ENCODE data around the gene ENG. TPM values are rescaled to one million over a fixed set of nuclear protein-coding genes. Genes with fewer than 3 reads are reported as not detected.
A peak's percentile ranks its signal among the peaks of the same experiment; 100 is the strongest.
"Not testable (repeated sequence)": the region's sequence is repeated elsewhere in the genome, so short reads cannot be mapped to it uniquely, and the experiment has no call there.

The ENG gene
- total RNA-seq, 2 experiments from 2014 or later = 17.2 to 17.3 TPM

GRCh38 chr9:127876764-127877562 is 22.5 kb upstream of the ENG start:
- H3K9me3 Mint-ChIP-seq = no peaks in the 10 kb centered on the region
- DNase-seq = no peak
- POLR2A ChIA-PET = no interaction called here
- CTCF ChIA-PET = interaction anchor here (1.0 kb wide), 1 partner anchor 9 kb away, joined by 3 read pairs; no protein-coding TSS in a partner anchor
- H3K4me1 Mint-ChIP-seq = peaks cover 3% of the 10 kb centered on the region
- H3K27ac Mint-ChIP-seq = no peak overlapping the region
- peaks cover 3% of the 10 kb centered on the region for H3K36me3 Mint-ChIP-seq (ENCODE audit: low read depth)
- peaks cover 4% of the 10 kb centered on the region for H3K27me3 Mint-ChIP-seq
- H3K4me3 Mint-ChIP-seq = no peak overlapping the region

GRCh38 chr9:127876026-127876763 is 21.7 kb upstream of the ENG start:
- no peak overlapping the region for H3K27ac Mint-ChIP-seq
- peaks cover 2% of the 10 kb centered on the region for H3K36me3 Mint-ChIP-seq (ENCODE audit: low read depth)
- no peak overlapping the region for H3K4me3 Mint-ChIP-seq
- no peak for DNase-seq
- ChIA-PET CTCF (interaction anchor here (1.0 kb wide), 1 partner anchor 10 kb away, joined by 3 read pairs; no protein-coding TSS in a partner anchor), POLR2A (no interaction called here)
- H3K4me1 Mint-ChIP-seq = peaks cover 3% of the 10 kb centered on the region
- H3K27me3 Mint-ChIP-seq = peaks cover 4% of the 10 kb centered on the region
- H3K9me3 Mint-ChIP-seq = no peaks in the 10 kb centered on the region

- H3K27ac Mint-ChIP-seq = no peak overlapping the region
- H3K4me1 Mint-ChIP-seq = peaks cover 3% of the 10 kb centered on the region
- H3K9me3 Mint-ChIP-seq = no peaks in the 10 kb centered on the region
- H3K36me3 Mint-ChIP-seq (ENCODE audit: low read depth) = peaks cover 1% of the 10 kb centered on the region
- ChIA-PET POLR2A (no interaction called here), CTCF (no interaction called here)
- no peak for DNase-seq
- H3K4me3 Mint-ChIP-seq = no peak overlapping the region
- H3K27me3 Mint-ChIP-seq = peaks cover 4% of the 10 kb centered on the region
Measured at GRCh38 chr9:127875306-127875966, 21.0 kb upstream of the ENG start.

GRCh38 chr9:127874301-127875221 is 20.1 kb upstream of the ENG start:
- no peak overlapping the region for H3K27ac Mint-ChIP-seq
- POLR2A ChIA-PET = no interaction called here
- H3K9me3 Mint-ChIP-seq = no peaks in the 10 kb centered on the region
- CTCF ChIA-PET = interaction anchor here (1.1 to 2.4 kb wide), 2 partner anchors 11 to 139 kb away, joined by 3 to 11 read pairs; partner anchors contain the start of gene TOR2A
- DNase-seq = no peak
- no peak overlapping the region for H3K4me3 Mint-ChIP-seq
- peaks cover 4% of the 10 kb centered on the region for H3K27me3 Mint-ChIP-seq
- peaks cover 3% of the 10 kb centered on the region for H3K4me1 Mint-ChIP-seq
- no peaks in the 10 kb centered on the region for H3K36me3 Mint-ChIP-seq (ENCODE audit: low read depth)

DNA sequence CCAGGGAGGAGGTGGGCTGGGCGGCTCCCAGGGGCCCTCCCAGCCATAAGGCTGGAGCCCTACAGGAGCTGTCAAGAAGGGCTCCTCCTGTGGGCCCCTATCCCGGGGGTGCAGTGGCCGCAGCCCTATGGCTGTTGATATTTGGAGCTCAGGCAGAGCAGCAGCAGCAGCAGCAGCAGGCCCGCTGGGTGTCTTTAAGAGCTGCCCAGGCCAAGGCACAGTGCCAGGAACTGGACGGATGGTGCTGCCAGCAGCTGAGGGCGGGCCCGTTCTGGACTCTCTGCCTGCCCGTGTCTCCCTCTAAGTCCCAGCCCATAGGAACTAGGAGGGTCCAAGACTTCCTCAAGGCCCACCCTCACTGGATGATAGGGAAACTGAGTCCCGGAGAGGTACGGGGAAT is 19.4 kb upstream of the ENG start:
- H3K4me1 Mint-ChIP-seq = peaks cover 3% of the 10 kb centered on the region
- DNase-seq = no peak
- H3K4me3 Mint-ChIP-seq = no peak overlapping the region
- H3K9me3 Mint-ChIP-seq = no peaks in the 10 kb centered on the region
- ChIA-PET POLR2A (no interaction called here), CTCF (interaction anchor here (1.1 to 2.4 kb wide), 2 partner anchors 11 to 139 kb away, joined by 3 to 11 read pairs; partner anchors contain the start of gene TOR2A)
- no peak overlapping the region for H3K27ac Mint-ChIP-seq
- peaks cover 4% of the 10 kb centered on the region for H3K27me3 Mint-ChIP-seq
- no peaks in the 10 kb centered on the region for H3K36me3 Mint-ChIP-seq (ENCODE audit: low read depth)

DNA sequence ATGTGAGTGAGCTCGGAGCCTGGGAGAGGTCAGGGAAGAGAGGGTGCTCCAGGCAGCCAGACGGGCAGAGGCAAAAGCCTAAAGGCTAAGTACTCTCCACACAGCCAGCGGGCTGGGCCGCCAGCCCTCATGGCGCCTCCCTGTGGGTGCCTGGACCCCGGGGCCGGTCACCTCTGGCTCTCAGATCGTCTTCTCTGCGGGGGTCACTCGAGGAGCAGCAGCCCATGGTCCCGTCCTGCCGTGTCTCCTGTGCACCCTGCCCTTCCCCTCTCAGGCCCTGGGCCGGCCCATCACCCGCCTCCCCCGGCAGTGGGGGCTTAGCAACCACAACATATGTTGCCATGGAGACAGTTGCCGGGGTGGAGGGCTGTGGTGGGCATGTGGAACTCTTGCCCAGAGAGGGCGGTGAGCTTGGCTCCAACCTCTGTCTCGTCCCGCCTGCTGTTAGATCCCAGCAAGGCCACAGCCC is 18.8 kb upstream of the ENG start:
- no peak for DNase-seq
- ChIA-PET CTCF (interaction anchor here (1.1 to 2.4 kb wide), 3 partner anchors 10 to 138 kb away, joined by 3 to 11 read pairs (median 6); partner anchors contain the start of gene TOR2A), POLR2A (no interaction called here)
- Mint-ChIP-seq H3K4me3 (no peak overlapping the region), H3K27ac (no peak overlapping the region), H3K9me3 (no peaks in the 10 kb centered on the region), H3K4me1 (peaks cover 3% of the 10 kb centered on the region), H3K36me3 (ENCODE audit: low read depth) (no peaks in the 10 kb centered on the region), H3K27me3 (peaks cover 4% of the 10 kb centered on the region)

GRCh38 chr9:127872369-127873222 is 18.1 kb upstream of the ENG start:
- Mint-ChIP-seq H3K4me3 (no peak overlapping the region), H3K4me1 (peaks cover 3% of the 10 kb centered on the region), H3K27me3 (peaks cover 2% of the 10 kb centered on the region), H3K9me3 (no peaks in the 10 kb centered on the region), H3K27ac (no peak overlapping the region), H3K36me3 (ENCODE audit: low read depth) (peaks cover 3% of the 10 kb centered on the region)
- CTCF ChIA-PET = interaction anchor here (0.7 to 2.4 kb wide), 5 partner anchors 10 to 137 kb away, joined by 3 to 11 read pairs (median 5); partner anchors contain the start of gene TOR2A
- POLR2A ChIA-PET = no interaction called here
- no peak for DNase-seq

DNA sequence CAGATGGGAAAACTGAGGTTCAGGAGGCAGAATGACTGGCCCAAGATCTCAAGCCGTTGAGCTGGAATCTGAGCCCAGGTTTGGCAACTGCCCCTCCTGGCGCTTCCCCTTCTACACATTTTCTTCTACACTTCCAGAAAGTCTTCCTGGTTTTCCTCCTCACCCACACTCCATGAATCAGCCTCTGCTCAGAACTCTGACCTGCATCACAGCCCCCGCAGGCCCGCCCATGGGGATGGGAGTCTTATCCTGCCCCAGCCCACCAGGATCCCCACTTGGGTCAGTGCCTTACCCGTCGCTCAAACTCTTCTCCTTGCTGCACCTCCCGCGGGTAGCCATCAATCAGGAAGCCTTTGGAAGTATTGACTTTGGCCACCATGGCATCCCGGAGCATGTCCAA is 17.1 kb upstream of the ENG start:
- POLR2A ChIA-PET = no interaction called here
- peaks cover 9% of the 10 kb centered on the region for H3K36me3 Mint-ChIP-seq (ENCODE audit: low read depth)

GRCh38 chr9:127870887-127871286 is 16.4 kb upstream of the ENG start:
- Mint-ChIP-seq H3K36me3 (ENCODE audit: low read depth) (peaks cover 9% of the 10 kb centered on the region), H3K27ac (no peak overlapping the region), H3K27me3 (no peaks in the 10 kb centered on the region), H3K9me3 (no peaks in the 10 kb centered on the region), H3K4me1 (peaks cover 3% of the 10 kb centered on the region), H3K4me3 (no peak overlapping the region)
- ChIA-PET CTCF (interaction anchor here (0.8 to 3.0 kb wide), 13 partner anchors 10 to 319 kb away, joined by 3 to 19 read pairs (median 5); partner anchors contain the start of genes ST6GALNAC4, ST6GALNAC6 and TOR2A), POLR2A (no interaction called here)
- DNase-seq = no peak

More for the DNA sequence above, 17.1 kb upstream of the ENG start:
- no peaks in the 10 kb centered on the region for H3K9me3 Mint-ChIP-seq
- no peak overlapping the region for H3K4me3 Mint-ChIP-seq
- no peaks in the 10 kb centered on the region for H3K4me1 Mint-ChIP-seq
- CTCF ChIA-PET = interaction anchor here (0.7 to 3.0 kb wide), 5 partner anchors 11 to 136 kb away, joined by 3 to 16 read pairs (median 5); partner anchors contain the start of gene TOR2A
- H3K27ac Mint-ChIP-seq = peak overlapping the region; percentile 27
- no peak for DNase-seq
- no peaks in the 10 kb centered on the region for H3K27me3 Mint-ChIP-seq

GRCh38 chr9:127870153-127870491 is 15.7 kb upstream of the ENG start:
- H3K9me3 Mint-ChIP-seq, H3K27ac Mint-ChIP-seq, DNase-seq, H3K27me3 Mint-ChIP-seq, POLR2A ChIA-PET, H3K4me3 Mint-ChIP-seq: not testable (repeated sequence)
- CTCF ChIA-PET = interaction anchor here (0.6 to 3.0 kb wide), 51 partner anchors 9 to 1562 kb away, joined by 3 to 19 read pairs (median 4); partner anchors contain the start of genes CDK9, ENG, PTRH1 and SH2D3C
- Mint-ChIP-seq H3K36me3 (ENCODE audit: low read depth) (peaks cover 13% of the 10 kb centered on the region), H3K4me1 (peaks cover 11% of the 10 kb centered on the region)
